Hematopoietic multipotent progenitor cell treated with erythropoietin and hydrocortisone succinate and interleukin-3 and kit ligand, for 6 days (in vitro differentiated cells): Measurements from ENCODE around the gene SVEP1.

Experiments used
- DNase-seq: peaks from one replicate; pipeline ENCODE4 v3.0.0-alpha.2; 2015

Gene SVEP1

DNA sequence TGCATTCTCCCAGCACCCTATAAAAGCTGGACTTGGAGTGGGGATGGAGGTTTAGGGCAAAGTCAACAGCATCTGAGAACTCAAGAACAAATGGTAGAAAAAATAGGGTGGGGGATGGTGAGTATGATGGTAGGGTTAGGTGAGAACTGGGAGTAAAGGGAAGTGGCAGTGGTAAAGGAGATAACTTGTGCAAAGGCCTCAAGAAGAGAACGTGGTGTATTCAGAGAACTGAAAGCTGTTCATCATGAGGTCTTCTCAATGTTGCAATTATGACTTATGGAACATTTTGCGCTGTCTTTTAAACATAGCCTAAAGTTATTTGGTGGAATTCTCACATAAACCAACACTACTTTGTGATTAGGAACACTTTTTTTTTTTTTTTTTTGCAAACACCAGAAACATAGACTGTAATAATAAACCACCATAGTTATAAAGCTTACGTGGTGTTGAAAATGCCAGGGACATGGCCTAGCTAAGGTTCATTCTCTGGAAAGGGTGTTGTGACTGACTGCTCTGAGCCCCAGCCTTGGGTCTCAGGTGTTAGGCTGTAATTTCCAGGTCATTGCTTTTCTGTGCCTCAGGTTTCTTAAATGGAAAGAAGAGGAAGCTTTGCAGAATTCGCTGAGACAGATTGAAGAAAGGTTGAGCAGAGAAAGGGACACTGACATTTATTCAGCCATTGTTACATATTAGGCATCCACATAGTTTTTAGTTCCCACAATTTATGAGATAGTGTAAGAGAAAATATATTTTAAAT lies 222.7 kb downstream of the SVEP1 start:
- peak; percentile 10 for DNase-seq

DNA sequence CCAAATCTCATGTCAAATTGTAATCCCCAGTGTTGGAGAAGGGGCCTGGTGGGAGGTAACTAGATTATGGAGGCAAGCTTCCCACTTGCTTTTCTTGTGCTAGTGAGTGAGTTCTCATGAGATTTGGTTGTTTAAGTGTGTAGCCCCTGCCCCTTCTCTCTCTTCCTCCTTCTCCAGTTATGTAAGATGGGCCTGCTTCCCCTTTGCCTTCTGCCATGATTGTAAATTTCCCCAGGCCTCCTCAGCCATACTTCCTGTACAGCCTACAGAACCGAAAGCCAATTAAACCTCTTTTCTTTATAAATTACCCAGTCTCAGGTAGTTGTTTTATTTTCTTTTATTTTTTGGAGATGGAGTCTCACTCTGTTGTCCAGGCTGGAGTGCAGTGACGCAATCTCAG lies 223.6 kb downstream of the SVEP1 start:
- no peak for DNase-seq

DNA sequence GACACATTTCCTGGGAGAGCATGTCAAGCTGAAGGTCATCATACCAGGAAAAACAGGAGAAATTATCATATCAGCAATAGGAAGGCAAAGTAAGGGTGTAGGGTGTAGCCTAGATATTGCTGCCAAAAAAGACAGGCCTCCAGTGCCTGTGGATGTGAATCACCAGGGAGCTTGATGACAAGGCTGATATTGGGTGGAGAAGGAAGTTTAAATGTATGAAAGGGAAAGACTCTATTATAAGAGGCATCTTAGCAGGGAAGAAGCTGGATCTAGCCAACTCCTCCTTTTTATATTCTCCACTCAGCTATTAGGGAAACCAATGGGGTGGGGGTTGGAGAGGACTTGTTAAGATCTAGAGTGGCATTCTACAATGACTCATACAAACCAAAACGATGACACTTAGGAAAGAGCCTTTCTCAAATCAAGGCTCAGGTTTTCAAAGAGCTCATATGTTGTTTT lies 228.5 kb downstream of the SVEP1 start:
- peak; percentile 23 for DNase-seq

DNA sequence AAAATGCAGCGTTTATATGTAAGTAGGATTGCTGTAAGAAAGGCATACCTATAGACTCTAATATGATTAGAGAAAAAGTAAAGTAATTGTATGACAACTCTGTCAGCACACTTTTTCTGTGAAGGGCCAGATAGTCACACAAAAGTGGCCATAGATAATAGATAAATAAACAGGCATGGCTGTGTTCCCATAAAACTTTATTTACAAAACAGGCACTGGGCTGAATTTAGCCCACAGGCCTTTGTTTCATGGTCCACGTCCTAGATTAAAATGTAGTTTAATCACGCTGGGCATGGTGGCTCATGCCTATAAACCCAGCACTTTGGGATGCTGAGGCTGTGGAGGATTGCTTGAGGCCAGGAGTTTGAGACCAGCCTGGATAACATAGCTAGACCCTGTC lies 233.2 kb downstream of the SVEP1 start:
- no peak for DNase-seq

DNA sequence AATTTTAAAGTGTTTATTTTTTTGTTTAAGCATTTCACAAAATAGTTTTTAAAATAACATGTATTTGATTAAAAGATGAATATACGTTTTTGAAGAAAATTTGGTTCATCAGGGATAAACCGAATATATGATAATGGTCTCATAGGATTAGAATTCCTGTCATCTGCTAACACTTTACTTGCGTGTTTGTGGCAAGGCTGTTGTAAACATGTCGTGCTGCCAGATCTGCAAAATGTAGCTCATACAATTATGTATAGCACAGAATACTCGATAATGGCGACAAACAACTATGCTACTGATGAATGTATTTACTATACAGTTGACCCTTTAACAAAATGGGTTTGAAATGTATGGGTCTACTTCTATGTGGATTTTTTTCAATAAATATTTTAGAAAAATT lies 234.7 kb downstream of the SVEP1 start:
- no peak for DNase-seq

DNA sequence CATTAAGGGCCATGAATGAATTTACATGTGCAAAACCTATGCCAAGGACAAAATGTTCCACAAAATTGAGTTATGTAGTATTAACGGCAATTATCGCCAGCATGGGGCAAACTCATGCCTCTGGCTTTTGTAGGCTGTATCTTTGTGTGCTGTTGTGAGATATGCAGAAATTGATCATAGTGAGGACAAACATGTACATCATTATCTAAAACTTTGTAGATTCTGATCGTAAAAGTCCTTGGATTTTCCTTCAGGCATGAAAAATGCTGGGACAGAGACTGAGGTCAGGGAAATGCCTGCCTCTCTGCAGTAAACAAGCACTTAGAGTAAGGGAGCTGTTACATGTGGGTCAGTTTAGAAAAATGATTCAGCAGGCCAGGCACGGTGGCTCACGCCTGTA lies 236.0 kb downstream of the SVEP1 start:
- DNase-seq, result no peak

DNA sequence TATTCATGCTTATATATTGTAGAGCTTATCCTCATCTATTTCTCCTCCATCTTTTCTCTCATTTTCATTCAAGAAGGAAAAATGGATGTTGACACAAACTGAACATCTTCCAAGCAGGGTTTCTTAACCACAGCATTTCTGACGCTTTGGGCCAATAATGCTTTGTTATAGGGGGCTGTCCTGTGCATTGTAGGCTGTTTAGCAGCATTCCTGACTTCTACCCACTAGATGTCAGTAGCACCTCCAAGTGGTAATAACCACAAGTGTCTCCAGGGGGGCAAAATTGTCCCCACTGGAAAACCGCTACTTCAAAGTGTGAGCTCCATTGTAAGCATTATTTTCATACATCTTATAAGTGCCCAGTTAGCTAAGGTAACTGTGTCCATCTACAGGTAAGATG lies 239.2 kb downstream of the SVEP1 start:
- peak; percentile 53 for DNase-seq

DNA sequence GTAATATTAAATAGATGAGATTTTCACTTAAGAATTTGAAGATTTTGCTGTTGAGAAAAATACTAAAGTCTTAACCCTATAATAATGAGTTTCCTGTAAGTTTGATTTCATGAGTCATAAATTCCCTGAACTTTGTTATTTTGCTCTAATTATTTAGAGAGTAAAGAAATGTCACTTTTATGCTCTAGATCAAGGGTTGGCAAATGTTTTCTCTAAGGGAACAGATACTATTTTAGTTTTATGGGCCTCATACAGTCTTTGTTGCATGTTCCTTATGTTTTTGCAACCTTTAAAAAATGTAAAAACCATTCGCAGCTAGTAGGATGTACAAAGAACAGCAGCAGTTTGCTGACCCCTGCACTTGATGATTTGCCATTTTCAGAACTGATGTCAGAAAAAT lies 241.4 kb downstream of the SVEP1 start:
- no peak for DNase-seq

DNA sequence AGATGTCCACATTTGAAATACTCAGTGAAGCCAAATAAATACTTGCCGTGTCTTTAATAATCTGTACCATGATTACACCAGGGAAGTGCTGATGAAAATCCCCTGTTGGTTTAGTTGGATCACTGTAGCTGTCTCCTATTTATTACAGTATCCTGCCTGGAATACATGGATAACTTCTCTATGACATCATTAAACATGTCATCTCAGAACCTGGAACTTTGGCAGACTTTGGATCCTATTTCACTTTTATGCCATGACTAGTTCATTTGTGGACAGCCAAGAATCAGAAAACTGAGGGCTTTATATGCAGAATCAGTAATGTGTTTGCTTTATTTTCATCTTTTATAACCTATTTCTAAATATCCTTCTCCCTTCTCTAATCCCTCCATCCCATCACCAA lies 241.8 kb downstream of the SVEP1 start, which contains the start of gene TXNDC8:
Gene TXNDC8 (minus strand): TSS at position 137 of the 400 bp plus-strand sequence.
- DNase-seq, result no peak

DNA sequence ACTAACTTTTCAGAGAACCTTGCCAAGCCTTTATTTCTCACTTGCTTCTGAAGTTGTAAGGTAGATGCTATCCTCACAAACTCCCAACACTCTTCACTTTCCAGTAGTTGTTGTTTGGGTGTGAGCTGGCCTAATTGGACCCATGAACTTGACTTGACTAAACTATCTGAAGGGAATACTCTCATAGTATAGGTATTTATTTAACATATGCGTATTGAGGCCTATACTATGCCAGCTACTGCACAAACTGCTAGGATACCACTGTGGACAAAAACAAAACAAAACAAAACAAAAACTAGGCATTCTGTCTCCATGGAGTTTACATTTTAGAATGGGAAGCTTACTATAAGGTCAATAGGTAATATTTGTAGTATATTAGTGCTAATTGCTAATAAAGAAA lies 243.2 kb downstream of the SVEP1 start:
- no peak for DNase-seq

DNA sequence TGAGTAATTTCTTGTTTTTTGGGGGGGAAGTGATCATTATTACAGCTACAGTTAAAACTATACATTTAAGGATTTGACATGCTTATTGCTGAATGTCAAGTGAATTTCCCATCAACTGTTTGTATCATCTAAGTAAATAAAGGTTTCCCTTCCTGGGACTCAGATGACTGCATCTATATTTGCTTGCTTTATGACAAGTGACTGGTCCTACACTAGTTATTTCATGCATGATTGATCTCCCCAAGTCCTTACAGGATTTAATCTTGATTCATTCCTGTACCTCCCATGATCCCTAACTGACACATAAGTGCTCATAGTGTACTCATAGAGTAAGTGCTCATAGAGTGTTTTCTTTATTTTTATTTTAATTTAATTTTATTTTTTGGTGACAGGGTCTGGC lies 244.7 kb downstream of the SVEP1 start:
- DNase-seq, result no peak

DNA sequence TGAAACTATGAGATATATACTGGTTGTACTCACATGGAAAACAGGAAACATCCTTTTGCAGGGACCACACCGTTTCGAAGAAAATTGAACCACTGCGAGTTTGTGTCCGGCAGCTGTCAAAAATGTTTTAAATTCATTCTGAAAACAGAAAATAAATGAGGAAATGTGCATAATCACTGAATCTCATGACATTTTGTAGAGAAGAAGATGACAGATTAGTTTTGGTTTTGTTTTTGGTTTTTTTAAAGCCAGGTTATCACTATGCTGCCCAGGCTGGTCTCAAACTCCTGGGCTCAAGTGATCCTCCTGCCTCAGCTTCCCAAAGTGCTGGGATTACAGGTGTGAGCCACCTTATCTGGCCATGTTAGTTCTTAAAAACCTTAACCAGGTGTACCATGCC lies 245.4 kb downstream of the SVEP1 start:
- DNase-seq, result no peak

DNA sequence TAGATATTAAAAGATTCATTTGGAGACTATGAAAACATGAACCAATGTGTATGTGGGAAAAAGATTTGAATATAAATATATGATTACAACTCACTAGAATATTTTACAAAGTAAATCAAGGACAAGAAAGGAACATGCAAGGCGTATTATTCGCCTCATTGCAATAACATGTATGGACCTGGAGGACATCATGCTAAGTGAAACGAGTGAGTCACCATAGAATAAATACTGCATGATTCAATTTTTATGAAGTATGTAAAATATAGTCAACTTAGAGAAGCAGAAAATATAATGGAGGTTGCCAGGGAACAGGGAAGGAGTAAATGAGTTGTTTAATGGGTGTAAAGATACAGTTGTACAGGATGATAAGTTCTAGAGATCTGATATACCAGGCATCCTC lies 246.8 kb downstream of the SVEP1 start:
- no peak for DNase-seq

DNA sequence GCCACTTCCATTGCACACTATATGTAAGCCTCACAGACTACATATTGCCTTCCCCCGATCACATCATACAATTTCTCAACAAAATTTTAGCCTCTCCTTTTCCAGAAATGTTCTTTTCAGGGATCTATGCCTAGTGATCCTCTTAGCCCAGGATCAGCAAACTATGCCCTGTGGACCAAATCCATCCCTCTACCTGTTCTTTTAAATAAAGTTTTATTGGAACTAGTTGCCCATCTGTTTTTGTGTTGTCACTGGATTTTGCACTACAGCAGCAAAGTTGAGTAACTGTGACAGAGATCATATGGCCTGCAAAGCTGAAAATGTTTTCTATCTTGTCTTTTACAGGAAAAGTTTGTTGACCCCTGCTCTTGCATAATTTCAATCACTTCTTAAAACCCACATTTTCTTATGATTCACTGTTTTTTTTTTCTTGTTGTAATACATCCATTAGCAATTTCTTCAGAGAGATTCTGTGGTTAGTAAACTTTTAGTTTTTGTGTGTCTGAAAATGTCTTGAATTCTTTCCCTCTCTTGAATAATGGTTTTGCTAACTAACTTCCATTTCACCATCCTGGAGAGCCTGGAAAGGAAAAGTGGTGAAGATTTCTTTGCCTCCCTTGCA lies 248.9 kb downstream of the SVEP1 start:
- DNase-seq, result no peak

DNA sequence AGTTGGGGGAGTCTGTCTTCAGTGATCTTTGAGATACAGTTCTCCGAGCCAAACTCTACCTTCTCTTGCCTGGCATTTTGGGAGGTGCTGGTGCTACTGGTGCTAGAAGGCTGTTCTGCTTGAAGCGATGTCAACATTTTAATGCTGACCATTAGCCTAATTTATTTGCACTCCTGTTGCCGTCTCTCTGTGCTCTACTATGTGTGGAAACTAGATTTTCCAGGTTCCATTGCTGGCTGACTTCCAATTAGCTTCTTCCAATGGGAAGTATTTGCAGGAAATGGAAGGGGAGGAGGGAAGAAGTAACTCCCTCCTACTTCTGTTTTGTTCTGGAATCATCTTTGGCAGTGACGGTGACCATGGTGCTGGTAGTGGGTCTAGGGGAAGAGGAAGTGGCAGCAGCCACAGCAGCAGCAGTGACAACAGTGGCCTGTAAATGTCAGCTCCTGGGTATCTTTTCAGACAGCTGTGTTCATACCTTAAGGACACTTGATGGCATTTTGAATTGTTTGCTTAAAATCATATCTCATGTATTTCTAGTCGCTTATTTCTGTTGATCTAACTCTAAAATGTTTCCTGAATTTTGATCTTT lies 249.8 kb downstream of the SVEP1 start:
- peak; percentile 12 for DNase-seq

DNA sequence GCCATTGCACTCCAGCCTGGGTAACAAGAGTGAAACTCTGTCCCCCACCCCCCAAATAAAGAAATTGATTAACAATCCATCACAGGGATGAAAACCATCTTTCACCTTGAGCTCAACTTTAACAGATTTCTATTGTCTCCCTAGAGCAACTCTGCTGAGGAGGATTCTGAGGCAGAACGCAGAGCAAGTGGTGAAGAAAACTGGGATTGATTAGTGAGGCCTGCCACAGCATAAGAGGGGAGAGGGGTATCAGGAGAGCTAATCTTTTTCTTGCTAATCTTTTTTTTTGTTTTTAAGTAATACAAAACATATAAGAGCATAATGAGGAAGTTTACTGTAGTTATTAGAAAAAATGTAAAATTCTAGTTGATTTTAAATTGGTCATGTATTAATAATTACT lies 250.8 kb downstream of the SVEP1 start:
- DNase-seq, result no peak

DNA sequence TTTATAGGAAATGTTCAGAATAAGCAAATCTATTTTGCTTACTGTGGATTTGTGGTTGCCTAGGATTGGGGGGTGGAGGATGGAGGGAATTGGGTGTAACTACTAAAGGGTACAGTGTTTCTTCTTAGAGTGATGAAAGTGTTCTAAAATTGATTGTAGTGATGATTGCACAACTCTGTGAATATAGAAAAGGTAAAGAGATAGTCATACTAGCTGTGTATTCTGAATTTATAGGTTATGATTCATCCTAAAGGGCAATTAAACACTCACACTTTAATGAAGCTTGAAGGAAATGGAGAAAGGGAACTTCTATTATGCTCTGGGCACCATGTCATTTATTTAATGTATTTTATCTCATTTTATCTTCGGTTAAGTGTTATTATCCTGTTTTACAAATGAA lies 251.8 kb downstream of the SVEP1 start:
- DNase-seq, result no peak

DNA sequence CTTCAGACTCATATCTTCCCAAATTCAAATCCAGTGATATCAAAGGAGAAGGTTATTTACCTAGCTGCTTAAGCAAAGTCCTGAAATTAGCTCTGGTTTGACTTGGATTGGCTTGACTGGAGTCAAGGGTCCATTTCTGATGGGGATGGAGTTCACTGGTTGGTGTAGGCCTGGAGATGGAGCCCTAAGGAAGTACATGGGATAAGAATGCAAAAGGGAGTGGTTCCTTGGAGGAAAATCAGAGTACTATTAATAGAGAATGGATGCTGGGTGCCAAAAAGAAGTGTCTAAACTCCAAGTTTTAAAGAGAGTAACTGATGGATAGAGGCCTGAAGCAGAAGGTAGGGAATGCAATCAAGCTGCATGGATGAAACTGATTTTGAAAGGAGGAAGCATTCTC lies 255.7 kb downstream of the SVEP1 start:
- no peak for DNase-seq

DNA sequence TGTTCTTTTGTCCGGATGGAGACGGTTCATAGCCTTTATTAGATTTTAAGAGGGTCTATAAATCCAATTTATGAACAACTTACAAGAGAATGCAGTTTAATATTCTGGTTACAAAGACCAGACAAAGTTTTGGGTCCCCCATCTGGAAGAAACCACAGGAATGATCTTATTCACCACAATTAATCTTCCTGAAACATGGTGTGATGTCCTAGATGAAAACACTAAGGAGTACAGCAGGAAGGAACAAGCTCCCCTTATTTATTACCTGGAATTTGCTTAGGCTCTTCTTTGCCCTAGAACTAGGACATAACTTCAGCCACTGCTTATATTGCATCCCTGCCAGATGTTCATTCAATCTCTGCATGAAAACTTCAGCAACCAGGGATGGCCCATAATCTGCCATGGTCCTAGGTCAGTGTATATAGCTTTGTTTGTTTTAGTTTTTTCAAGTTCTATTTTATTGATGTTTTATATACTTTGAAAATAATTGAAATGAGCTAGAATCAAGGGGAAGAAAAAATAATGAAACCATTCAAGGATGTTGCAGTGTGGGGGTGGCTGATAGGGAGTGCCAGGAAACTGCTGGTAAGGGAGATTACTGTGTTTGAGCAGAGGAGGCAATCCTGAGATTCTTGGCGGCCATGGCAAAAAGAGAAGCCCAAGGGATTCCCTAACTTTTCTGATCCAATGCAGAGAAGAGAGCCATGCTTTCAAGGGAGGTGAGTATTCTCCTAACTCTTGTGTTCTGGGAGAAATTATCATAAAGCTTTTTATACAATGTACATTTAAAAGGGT lies 258.7 kb downstream of the SVEP1 start:
- peak; percentile 39 for DNase-seq

DNA sequence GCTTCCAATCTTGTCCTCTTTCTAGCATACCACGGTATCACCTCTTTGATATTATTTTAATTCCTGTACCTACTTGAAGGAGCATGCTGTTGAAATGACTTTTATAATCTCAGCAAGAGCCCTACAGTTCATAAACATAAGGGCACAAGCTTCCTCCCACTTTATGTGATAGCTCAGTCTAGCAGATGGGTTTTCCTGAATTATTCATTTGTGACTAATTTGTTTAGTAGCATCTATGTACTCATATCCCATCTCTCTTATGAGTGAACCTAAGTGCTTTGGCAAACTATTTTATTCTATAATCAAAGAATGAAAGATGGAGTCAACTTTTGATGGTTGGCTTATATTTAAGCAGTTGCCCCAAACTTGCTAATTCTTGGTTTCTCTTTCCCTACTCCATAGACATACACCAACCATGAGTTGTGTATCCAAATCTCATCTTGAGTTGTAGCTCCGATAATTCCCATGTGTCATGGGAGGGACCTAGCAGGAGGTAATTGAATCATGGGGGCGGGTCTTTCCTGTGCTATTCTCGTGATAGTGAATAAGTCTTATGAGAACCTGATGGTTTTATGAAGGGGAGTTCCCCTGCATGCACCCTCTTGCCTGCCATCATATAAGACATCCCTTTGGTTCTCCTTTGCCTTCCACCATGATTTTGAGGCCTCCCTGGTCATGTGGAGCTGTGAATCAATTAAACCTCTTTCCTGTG lies 259.6 kb downstream of the SVEP1 start:
- no peak for DNase-seq

DNA sequence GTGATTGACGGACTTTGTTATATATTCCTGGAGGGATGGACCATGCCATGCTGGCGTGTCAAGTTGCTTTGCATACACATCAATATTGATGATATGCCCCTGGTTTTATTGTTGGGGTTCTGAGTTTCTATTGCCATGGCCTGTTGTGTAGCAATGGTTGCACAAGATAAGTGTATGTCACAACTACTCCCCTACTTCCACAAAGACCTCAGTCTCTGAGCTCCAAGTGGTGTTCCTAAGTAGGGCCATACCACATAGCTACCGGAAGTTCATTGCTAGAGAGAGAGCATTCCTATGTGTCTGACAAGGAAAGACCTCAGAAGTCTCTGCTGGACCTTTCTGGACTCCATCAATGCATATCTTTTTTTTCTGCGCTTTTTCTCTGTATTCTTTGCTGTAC lies 261.6 kb downstream of the SVEP1 start:
- no peak for DNase-seq

DNA sequence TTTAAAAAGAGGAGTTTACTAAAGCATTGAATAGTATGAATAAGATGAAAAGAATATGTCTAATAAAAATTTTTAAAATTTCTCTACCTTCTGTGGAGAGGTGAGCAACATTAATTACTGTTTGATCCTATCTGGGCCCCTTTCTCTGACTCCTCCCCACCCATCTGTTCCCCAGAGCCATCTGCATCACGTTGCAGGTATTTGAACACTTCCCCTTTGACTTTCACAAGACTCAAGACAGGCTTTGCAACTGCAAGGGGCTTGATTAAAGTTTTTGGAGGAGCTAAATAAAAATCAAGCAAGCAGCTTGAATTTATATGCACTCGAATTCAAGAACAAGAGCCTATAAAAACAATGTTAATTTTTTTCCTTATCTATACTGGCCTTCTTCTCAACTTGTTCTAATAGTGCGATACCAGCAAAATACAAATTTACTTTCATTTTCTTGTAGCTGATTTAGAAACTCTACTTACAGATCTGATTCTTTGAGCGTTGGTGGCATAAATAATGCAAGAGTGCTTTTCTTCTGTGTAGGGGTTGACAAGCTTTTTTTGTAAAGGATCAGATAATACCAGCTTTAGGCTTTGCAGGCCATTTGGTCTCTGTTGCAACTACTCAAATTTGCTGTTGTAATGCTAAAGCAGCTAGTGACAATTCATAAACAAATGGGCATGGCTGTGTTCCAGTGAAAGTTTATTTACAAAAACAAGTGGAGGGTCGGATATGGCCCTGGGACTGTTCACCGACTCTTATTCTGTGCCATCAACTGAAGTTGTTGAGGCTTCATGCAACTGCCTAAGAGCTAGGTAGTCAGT lies 263.1 kb downstream of the SVEP1 start:
- peak; percentile 60 for DNase-seq
